ENCODE data around the gene CYTH1. TPM values are rescaled to one million over a fixed set of nuclear protein-coding genes. Genes with fewer than 3 reads are reported as not detected.
A peak's percentile ranks its signal among the peaks of the same experiment; 100 is the strongest.

The CYTH1 gene
- total and polyA plus RNA-seq, 10 of the 15 experiments (the other 5 are each of a cell fraction or from before 2014, with no cell fraction given), result 6.6 to 188 (median 145) TPM

DNA sequence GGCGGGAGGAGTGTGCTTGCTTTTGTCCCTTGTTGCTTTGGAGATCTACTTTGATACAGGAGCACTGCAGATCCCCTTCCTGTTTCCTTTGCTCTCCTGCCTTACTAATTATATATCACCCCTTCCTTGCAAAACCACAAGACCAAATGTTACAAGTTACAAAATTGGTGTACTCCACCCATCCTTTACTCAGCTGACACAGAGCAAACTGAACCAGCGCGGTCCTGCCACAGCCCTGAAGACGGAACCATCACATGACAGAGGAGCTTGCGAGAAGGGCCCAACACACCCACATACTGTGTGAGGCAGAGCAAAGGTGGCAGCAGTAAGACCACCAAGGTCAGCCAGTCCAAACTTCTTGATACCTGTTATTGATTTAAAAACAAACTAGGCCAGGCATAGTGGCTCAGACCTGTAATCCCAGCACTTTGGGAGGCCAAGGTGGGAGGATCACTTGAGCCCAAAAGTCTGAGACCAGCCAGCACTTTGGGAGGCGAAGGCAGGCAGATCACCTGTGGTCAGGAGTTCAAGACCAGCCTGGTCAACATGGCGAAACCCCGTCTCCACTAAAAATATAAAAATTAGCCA is 33.2 kb downstream of the CYTH1 start (continued):
- TF ChIP-seq, protein P1, sequence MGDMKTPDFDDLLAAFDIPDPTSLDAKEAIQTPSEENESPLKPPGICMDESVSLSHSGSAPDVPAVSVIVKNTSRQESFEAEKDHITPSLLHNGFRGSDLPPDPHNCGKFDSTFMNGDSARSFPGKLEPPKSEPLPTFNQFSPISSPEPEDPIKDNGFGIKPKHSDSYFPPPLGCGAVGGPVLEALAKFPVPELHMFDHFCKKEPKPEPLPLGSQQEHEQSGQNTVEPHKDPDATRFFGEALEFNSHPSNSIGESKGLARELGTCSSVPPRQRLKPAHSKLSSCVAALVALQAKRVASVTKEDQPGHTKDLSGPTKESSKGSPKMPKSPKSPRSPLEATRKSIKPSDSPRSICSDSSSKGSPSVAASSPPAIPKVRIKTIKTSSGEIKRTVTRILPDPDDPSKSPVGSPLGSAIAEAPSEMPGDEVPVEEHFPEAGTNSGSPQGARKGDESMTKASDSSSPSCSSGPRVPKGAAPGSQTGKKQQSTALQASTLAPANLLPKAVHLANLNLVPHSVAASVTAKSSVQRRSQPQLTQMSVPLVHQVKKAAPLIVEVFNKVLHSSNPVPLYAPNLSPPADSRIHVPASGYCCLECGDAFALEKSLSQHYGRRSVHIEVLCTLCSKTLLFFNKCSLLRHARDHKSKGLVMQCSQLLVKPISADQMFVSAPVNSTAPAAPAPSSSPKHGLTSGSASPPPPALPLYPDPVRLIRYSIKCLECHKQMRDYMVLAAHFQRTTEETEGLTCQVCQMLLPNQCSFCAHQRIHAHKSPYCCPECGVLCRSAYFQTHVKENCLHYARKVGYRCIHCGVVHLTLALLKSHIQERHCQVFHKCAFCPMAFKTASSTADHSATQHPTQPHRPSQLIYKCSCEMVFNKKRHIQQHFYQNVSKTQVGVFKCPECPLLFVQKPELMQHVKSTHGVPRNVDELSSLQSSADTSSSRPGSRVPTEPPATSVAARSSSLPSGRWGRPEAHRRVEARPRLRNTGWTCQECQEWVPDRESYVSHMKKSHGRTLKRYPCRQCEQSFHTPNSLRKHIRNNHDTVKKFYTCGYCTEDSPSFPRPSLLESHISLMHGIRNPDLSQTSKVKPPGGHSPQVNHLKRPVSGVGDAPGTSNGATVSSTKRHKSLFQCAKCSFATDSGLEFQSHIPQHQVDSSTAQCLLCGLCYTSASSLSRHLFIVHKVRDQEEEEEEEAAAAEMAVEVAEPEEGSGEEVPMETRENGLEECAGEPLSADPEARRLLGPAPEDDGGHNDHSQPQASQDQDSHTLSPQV (IDR thresholded peaks at IDR 0.05), result no peak
- TF ChIP-seq IKZF1 (conservative IDR thresholded peaks at IDR 0.05) (peak; percentile 73), HCFC1 (IDR thresholded peaks at IDR 0.05; ENCODE audit: low read length) (no peak), MTA2 (IDR thresholded peaks at IDR 0.05; ENCODE audit: low read depth) (peak; percentile 79), ZNF217 (IDR thresholded peaks at IDR 0.05) (no peak), NR2C1 (IDR thresholded peaks at IDR 0.05) (no peak), GATAD2B (conservative IDR thresholded peaks at IDR 0.05; ENCODE audit: low read depth) (no peak), TARDBP (IDR thresholded peaks at IDR 0.05; ENCODE audit: borderline replicate concordance) (no peak), MYB (IDR thresholded peaks at IDR 0.05; ENCODE audit: borderline replicate concordance, low read depth, low read length) (no peak), CBX3 (IDR thresholded peaks at IDR 0.05; ENCODE audit: borderline replicate concordance, low read depth) (no peak), STAT1 (conservative IDR thresholded peaks at IDR 0.05) (no peak), IKZF2 (IDR thresholded peaks at IDR 0.05) (peak; percentile 84 to 86; a peak in 3 of 4 replicates), BACH1 (IDR thresholded peaks at IDR 0.05; ENCODE audit: borderline replicate concordance) (peak; percentile 31; the same call in 1 of the 2 replicates), SMC3 (IDR thresholded peaks at IDR 0.05; ENCODE audit: borderline replicate concordance, low read length) (no peak), STAT3 (IDR thresholded peaks at IDR 0.05; ENCODE audit: low read depth, low read length) (no peak), CBFB (IDR thresholded peaks at IDR 0.05; ENCODE audit: low read depth) (no peak), RB1 (IDR thresholded peaks at IDR 0.05; ENCODE audit: borderline replicate concordance) (no peak), RFX5 (IDR thresholded peaks at IDR 0.05; ENCODE audit: low read depth, low read length) (no peak), POU2F2 (IDR thresholded peaks at IDR 0.05; ENCODE audit: borderline replicate concordance, low read depth, low read length) (no peak)
- TF ChIP-seq, protein P2, sequence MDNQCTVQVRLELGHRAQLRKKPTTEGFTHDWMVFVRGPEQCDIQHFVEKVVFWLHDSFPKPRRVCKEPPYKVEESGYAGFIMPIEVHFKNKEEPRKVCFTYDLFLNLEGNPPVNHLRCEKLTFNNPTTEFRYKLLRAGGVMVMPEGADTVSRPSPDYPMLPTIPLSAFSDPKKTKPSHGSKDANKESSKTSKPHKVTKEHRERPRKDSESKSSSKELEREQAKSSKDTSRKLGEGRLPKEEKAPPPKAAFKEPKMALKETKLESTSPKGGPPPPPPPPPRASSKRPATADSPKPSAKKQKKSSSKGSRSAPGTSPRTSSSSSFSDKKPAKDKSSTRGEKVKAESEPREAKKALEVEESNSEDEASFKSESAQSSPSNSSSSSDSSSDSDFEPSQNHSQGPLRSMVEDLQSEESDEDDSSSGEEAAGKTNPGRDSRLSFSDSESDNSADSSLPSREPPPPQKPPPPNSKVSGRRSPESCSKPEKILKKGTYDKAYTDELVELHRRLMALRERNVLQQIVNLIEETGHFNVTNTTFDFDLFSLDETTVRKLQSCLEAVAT (IDR thresholded peaks at IDR 0.05), result peak; percentile 18; the same call in 1 of the 2 replicates
- TF ChIP-seq, protein P3, sequence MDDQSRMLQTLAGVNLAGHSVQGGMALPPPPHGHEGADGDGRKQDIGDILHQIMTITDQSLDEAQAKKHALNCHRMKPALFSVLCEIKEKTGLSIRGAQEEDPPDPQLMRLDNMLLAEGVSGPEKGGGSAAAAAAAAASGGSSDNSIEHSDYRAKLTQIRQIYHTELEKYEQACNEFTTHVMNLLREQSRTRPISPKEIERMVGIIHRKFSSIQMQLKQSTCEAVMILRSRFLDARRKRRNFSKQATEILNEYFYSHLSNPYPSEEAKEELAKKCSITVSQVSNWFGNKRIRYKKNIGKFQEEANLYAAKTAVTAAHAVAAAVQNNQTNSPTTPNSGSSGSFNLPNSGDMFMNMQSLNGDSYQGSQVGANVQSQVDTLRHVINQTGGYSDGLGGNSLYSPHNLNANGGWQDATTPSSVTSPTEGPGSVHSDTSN (IDR thresholded peaks at IDR 0.05; ENCODE audit: insufficient replicate concordance, low read depth, low read length), result peak; percentile 10
- TF ChIP-seq, protein P4, sequence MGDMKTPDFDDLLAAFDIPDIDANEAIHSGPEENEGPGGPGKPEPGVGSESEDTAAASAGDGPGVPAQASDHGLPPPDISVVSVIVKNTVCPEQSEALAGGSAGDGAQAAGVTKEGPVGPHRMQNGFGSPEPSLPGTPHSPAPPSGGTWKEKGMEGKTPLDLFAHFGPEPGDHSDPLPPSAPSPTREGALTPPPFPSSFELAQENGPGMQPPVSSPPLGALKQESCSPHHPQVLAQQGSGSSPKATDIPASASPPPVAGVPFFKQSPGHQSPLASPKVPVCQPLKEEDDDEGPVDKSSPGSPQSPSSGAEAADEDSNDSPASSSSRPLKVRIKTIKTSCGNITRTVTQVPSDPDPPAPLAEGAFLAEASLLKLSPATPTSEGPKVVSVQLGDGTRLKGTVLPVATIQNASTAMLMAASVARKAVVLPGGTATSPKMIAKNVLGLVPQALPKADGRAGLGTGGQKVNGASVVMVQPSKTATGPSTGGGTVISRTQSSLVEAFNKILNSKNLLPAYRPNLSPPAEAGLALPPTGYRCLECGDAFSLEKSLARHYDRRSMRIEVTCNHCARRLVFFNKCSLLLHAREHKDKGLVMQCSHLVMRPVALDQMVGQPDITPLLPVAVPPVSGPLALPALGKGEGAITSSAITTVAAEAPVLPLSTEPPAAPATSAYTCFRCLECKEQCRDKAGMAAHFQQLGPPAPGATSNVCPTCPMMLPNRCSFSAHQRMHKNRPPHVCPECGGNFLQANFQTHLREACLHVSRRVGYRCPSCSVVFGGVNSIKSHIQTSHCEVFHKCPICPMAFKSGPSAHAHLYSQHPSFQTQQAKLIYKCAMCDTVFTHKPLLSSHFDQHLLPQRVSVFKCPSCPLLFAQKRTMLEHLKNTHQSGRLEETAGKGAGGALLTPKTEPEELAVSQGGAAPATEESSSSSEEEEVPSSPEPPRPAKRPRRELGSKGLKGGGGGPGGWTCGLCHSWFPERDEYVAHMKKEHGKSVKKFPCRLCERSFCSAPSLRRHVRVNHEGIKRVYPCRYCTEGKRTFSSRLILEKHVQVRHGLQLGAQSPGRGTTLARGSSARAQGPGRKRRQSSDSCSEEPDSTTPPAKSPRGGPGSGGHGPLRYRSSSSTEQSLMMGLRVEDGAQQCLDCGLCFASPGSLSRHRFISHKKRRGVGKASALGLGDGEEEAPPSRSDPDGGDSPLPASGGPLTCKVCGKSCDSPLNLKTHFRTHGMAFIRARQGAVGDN (IDR thresholded peaks at IDR 0.05), result peak; percentile 53; the same call in 1 of the 2 replicates

Measured in GM12878 (cell line).